Activated CD8-positive, alpha-beta memory T cell treated with anti-CD3 and anti-CD28 coated beads, Interleukin-2, amount 50 U/mL, for 48 hours (primary cell): ENCODE results near the gene ABHD17A.
"Not testable (repeated sequence)": the region's sequence is repeated elsewhere in the genome, so short reads cannot be mapped to it uniquely, and the experiment has no call there.

Experiments used
- DNase-seq: peaks from one replicate; pipeline ENCODE4 v3.0.0-alpha.2; 2020

ABHD17A gene

DNA sequence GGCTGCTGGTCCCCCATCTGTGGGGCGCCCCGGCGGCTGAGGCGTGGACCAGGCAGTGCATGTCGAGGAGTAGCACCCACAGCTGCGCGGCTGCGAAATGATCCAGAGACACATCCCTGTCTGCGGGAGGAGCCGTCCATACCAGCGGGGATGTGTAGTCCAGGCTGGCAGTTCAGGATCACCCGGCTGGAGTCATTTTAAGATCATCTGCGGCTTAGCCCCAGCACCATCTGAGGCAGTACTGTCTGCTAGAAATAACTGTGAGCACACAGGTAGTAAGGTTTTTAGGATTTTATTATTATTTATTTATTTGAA is 23.0 kb upstream of the ABHD17A start:
- DNase-seq = no peak

DNA sequence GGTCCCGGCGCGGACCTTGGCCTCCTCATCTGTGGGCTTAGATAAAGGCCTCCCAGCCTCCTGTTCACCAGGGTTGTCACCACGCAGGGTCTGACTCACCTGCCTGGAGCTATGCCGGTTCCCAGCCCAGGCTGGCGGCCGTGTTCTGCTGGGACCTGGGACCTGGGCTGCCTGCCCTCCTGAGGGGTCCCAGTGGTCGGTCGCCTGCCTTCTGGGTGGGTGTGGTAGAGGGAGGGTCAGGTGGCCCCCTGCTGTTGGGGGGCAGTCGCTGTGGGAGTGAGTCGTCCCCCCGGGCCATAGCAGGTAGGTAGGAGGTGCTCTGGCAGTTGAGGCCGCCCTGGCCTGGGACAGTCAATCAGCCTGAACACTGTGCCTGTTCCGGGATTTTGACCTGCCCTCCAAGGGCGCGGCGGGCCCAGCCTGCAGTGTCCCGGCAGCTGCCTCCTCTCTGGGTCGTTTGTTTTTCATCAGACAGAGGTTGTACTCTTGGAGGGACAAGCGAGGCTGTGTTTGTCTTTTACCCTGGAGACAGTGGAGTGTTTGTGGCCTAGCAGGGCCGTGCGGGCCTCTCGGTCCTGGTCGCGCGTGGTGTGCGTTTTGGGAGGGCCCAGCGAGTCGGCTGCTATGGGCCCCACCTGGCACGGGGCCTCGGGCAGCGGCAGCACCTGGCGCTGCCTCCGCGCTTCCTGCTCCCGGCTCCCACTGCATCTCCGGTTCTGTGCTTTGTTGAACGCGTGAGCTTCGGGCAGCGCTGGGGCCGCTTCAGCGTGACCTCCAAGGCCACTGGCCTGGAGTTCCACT is 22.5 kb upstream of the ABHD17A start:
- no peak for DNase-seq

DNA sequence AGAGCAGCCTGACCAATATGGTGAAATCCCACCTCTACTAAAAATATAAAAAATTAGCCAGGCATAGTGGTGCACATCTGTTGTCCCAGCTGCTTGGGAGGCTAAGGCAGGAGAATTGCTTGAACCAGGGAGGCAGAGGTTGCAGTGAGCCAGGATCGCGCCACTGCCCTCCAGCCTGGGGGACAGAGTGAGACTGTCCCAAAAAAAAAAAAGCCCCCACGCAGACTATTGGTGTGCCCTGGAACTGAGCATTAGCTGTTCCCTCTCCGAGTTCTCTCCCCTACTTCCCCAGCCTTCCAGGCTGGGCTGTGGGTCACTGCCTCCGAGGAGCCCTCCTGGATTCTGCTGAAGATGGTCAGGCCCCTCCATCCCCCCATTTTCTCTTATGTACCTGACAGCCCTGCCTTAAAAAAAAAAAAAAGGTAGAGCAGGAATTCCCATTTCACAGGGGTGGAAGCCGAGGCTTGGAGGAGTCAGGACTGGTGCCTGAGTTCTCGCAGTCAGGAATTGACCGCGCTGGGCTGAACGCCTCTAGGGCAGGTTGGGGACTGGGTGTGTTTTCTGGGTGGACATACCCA is 21.8 kb upstream of the ABHD17A start:
- DNase-seq = no peak

DNA sequence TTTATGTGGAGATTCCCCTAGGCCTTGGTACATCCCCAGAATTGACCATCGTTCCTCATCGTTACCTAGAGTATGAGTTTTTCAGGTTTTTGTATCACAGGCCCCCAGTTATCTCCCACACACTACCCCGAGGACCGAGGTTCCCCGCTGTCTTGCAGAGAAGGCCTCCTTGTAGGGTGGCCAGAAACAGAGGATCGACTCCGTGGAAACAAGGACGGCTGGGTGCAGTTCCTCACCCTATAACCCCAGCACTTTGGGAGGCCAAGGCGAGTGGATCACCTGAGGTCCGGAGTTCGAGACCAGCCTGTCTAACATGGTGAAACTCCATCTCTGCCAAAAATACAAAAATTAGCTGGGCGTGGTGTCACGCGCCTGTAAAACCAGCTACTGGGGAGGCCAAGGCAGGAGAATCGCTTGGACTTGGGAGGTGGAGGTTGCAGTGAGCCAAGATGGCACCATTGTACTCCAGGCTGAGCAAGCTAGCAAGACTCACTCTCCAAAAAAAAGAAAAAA is 20.6 kb upstream of the ABHD17A start:
- no peak for DNase-seq

DNA sequence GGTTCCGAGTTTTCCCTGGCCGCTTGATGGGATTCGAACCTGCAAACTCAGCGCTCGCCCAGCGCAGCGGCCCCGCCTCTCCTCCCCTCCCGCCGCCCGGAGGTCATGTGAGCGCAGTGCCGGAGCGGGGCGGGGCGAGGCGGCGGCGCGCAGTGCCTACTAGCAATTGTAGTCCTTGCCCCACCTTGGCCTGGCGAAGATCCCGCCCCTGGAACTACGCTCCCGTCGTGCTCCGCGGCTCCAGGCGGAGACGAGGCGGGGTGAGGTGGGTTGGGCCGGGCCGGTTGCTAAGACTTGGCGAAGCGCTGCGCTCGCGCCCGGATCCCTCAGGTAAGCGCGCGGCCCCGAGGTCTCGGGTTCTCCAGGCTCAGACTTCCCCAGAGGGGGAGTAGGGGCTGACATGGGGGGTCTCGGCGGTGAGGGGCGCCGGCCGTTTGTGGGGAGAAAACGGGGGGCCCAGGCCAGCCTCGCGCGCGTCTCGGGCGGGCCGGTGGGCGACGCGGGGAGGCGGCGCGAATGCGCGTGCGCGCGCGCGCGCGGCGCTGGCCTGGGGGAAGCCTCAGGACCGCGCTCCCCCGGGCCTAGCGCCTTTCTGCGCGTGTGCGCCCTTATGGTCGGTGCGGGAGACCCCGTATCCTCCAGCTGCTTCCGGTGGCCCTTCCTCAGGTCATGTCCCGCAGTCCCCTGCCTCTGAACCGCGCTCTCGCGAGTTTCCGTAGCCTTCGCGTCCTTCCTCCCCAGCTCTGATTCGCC is 20.0 kb upstream of the ABHD17A start, which contains the start of the genes ADAT3 and SCAMP4:
Gene ADAT3 (plus strand): TSS at position 290 of the 753 bp plus-strand sequence. CDS start 6,649 bp downstream, outside the sequence.
Gene SCAMP4 (plus strand): TSS at position 290 of the 753 bp plus-strand sequence. CDS start 9,621 bp downstream, outside the sequence.
- peak; percentile 98 for DNase-seq

DNA sequence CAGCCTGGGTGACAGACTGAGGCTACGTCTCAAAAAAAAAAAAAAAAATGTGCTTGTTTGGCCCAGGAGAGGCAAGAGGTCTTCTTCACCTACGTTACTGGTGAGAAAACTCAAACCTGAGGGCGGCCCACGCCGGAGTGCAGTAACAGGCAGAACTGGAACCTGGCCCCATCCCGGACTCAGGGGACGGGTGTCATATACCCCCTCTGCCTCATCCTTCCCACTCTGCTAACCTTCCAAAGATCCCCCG is 19.5 kb upstream of the ABHD17A start:
- no peak for DNase-seq

DNA sequence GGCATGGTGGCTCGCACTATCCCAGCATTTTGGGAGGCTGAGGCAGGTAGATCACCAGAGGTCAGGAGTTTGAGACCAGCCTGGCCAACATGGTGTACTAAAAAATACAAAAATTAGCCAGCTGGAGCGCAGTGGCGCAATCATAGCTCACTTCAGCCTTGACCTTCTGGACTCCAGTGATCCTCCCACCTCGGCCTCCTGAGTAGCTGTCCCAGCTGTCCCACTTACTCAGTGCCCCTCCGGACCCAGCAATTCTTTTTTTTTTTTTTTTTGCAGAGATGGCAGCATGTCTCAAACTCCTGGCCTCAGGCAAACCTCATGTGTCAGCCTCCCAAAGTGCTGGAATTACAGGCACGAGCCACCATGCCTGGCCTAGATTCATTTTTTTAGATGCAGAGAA is 17.6 kb upstream of the ABHD17A start:
- DNase-seq = no peak

DNA sequence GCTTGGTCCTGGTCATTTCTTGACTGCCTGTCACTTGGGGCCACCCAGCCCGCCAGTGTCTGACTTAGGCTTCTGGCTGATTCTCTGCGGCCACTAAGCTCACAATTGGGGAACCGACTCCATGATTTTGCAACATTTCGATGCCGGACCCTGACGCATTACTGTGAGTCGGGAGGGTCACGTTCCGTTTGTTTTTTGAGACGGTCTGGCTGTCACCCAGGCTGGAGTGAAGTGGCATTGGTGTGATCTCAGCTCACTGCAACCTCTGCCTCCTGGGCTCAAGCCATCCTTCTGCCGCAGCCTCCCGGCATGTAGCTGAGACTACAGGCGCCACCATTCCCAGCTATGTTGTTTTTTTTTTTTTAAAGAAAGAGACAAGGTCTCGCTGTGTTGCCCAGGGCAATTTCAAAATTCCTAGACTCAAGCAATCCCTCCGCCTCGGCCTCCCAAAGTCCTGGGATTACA is 16.7 kb upstream of the ABHD17A start:
- DNase-seq = no peak

DNA sequence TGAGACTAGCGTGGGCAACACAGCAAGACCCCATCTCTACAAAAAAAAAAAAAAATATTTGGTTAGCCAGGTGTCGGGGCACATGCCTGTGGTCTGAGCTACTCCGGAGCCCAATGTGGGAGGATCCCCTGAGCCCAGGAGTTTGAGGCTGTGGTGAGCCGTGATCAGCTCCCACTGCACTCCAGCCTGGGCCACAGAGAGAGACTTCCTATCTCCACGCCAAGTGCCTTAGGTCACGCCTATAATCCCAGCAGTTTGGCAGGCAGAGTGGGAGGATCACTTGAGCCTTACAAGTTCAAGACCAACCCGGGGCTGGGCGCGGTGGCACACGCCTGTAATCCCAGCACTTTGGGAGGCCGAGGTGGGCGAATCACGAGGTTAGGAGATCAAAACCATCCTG is 11.2 kb upstream of the ABHD17A start:
- peak; percentile 68 for DNase-seq

DNA sequence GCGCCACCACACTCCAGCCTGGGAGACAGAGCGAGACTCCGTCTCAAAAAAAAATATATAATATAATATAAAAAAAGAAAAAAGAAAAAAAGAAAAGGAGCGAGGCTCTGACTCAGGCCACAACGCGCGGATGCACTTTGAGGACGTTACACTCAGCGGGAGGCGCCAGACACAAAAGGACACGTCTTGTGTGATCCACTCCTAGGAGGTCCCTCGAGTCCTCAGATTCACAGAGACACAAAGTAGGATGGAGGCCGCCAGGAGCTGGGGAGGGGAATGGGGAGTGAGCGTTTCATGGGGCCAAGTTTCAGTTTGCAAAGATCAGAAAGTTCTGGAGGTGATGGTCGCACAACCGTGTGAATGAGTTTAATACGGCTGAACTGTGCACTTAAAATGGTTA is 8.5 kb upstream of the ABHD17A start:
- no peak for DNase-seq

DNA sequence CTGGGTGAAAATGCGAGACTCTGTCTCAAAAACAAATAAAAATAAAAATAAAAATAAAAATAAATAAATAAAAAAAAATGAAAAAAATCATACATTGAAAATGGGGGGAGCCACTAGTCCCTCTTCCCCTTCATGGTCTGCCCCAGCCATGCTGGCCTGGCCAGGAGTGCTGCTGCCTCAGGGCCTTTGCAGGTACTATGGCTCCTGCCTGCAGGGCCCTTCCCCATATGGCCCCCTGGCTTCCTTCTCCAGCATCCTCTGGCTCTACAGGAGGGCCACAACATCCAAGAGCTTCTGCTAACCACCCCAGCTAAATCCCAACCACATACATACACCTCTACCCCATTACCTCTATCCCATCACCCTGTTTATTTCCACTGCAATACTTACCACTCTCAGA is 4.6 kb upstream of the ABHD17A start:
- DNase-seq = no peak

DNA sequence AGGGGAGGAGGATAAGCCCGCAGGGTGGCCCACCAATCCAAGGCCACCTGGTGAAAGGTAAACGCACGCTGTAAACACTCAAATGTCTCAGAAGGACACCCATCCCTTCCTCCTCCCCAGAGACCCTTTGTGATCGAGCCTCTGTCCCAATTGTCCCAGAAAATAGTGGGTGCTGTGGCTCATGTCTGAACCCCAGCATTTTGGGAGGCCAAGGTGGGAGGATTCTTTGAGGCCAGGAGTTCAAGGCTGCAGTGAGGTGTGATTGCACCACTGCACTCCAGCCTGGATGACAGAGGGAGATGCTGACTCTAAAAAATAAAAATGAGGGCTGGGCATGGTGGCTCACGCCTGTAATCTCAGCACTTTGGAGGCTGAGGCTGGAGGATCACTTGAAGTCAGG is 3.1 kb upstream of the ABHD17A start:
- DNase-seq = no peak

DNA sequence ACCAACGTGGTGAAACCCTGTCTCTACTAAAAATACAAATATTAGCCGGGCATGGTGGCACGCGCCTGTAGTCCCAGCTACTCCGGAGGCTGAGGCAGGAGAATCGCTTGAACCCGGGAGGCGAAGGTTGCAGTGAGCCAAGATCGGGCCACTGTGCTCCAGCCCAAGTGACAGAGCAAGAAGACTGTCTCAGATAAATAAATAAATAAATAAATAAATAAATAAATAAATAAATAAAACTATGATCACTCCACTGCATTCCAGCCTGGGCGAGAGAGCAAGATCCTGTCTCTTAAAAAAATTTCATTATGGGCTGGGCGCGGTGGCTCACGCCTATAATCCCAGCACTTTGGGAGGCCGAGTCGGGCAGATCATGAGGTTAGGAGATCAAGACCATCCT is 1.1 kb upstream of the ABHD17A start:
- DNase-seq = not testable (repeated sequence)

DNA sequence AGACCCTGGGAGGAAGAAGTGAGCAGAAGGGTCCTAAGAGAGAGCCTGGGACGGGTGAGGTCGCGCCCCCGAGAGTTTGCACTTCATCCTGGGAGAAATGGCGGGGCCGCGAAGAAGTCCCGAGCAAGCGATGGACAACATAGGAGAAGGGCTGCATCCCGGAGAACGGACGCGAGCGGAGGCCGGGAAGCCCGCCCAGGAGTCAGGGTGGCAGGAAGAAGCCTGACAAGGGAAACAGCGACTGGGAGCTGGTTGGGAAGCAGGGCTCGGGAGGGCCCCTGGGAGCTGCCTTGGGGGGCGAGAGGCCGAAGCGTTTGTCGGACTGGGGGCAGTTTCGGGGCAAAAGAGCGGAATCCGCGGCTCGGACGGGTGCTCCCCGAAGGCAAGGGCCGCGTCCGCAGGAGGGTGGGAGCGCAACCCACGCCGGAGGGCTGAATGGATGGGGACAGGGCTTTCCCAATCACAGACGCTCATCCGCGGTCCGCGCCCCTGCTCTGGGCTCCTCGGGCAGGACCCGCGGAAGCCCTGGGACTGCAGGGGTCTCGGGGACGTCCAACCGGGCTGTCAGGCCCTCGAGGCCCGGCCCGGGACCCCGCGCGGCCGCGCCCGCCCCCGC is 469 bp downstream of the ABHD17A start:
- peak; percentile 62 for DNase-seq

DNA sequence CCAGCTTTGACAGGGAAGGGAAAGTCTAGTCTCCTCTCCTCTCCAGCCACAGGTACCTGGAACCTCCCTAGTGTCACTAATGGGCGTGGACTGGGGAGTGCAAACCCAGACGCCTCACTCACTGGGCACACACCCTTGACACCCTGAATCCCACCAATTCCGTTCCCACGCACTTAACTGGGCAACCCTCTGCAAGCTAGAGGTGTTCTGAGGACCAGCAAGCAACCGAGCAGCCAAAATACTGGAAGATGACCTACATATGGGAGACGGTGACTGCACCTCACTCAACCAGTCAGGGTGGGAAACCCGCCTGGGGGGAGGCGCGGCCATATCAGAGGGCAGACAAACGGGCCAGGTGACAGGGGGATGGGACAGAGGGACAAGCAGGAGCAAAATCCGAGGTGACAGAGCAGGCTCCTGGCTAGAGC is 991 bp downstream of the ABHD17A start:
- peak; percentile 72 for DNase-seq

DNA sequence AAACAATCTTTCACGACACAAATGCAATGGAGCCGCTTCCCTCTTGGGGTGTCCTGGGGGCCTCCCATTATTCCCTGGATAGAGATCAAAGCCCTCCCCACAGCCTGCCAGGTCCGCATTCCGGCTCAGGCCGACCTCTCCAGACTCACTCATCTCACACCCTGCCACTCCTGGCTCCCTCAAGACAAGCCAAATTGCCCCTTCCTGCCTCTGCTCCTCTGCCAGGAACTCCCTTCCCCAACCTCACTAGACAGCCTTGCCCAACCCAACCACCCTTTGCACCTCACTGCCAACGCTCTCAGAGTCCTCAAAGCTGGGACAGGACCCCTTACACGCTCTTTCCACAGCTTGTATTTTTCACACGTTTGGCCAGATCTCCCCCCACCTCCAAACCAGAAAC is 1.5 kb downstream of the ABHD17A start:
- DNase-seq = no peak

DNA sequence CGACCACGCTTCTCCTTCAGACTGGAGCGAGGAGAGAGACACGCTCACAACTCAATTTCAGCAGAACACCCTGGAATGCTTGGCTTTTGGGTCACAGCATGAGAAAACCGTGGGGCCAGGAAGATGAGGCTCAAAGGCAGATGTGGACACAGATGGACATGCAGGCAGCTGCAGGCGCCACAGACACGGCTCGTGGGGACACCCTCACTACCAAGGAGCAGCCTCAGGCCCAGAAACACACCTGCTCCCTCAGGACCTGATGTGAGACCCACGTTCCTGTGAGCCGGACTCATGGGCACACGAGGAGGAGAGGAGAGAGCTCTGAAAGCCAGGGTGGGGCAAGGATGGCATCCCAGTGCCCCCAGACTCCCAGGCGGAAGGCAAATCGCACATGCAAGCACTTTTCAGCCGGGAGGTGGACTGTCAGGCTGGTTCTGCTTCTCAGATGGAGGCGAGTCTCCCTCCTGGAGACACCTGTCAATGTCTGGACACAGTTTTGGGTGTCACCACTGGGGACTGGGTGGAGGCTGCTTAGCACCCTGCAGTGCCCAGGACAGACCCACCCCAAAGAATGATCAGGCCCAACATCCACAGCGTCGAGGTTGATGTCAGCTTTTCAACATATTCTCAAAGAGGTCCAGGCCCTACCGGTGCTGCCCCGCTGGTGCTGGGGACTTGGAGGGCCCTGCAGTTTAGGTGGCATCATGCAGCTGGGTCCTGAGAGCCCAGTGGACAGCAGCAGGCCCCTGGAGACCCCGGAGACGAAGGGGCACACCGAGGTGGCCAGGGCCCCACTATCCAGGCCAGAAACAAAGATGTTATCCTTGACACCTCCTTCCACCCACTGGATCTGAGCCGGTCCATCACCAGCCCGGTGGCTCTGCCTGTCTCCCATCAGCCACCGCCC is 2.3 kb downstream of the ABHD17A start:
- DNase-seq = peak; percentile 57

DNA sequence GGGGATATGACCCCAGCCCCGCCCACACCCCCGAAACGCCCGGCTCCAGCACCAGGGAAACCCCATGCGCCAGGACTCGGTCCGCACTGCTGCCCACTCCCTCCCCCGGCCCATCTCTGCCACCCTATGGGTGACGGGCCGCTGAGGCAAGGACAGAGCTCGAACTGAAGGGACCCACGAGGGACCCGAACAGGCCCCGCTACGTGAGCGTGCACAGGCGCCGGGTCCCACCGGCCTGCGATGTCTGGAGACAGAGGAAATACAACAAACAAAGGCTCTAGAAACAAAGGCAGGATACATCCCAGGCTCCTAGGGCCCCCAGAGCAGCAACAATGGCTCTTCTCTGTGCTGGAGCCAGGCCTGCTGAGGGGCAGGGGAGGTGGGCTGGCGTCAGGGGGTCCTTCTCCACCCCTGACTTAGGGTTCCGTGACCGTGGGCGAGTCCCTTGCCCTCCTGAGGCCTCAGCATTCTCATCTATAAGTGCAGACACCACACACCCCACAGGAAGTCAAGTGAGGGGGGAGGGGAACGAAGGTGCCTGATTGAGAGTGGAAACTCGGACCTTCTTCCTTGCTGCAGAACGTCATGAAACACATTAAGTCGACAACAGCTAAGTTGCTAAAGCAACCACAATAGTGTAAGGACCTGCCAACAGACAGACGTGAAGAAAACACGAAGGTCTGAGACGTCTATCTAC is 3.1 kb downstream of the ABHD17A start:
- DNase-seq = peak; percentile 72

DNA sequence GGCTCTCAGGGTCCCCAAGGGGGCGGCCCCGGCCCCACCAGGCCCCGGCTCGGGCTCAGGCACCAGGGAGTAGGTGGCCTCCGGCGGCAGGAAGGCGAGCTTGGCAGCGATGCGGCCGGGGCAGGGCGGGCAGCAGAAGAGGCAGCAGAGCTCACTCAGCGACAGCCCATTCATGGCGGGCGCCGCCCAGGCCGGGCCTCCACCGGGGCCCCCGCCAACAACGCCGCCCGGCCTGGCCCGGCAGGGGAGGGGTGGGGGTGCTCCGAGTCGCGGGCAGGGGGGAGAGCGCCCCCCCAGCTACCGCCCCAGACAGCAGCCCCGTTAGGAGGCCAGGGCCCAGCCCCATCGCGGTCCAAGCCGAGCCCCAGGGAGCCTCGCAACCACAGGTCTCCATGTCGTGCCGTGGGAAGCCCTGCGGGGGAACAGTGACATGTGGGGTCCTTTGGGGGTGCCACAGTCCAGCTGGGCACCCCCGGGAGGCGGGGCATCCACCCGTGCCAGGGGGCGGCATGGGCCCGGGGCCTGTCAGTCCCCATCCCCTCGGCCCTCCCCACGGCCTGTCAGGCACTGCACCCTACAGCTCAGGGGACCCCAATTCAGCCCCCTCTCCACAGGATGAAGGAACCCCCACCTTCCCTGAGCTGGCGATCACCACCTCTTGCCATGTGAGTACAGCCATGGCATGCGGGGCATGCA is 3.8 kb downstream of the ABHD17A start:
- not testable (repeated sequence) for DNase-seq

DNA sequence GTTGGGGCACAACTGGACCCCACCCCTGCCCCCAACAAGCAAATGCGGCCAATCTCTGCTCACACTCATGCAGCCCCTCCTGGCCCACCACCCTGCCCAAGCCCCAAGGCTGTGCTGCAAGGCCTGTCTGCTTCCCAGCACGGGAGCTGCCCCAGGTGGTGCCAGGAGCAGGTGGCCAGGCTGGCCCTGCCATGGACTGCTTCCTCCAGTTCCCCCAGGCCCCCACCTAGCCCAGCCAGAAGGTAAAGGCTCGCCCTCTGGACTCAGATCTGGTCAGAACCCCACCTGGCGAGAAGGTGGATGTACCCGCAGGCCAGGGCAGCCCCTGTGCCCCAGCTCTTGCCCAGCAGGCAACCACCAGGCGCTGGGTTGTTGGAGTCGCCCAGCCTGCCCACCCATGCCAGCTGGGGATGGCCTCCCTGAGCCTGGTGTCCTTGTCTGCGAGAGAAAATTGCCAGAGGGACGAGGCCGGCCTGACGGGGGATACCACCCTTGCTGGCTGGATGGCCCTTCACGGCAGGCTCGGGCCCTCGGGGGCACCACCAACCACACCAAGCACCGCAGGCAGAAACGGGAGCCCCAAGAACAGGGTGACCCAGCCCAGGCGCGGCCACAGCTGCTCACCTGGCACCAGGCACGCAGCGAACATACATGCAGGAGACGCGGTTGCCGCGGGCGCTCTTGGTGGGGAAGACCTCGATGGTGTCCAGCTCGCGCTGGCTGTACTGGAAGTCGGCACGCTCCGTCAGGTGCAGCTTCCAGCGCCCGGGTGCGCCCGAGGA is 4.5 kb downstream of the ABHD17A start:
- no peak for DNase-seq
